ENCODE results near the gene ZCCHC17. TPM values are rescaled to one million over a fixed set of nuclear protein-coding genes. Genes with fewer than 3 reads are reported as not detected.
"Not testable (repeated sequence)": the region's sequence is repeated elsewhere in the genome, so short reads cannot be mapped to it uniquely, and the experiment has no call there.

Gene ZCCHC17, protein sequence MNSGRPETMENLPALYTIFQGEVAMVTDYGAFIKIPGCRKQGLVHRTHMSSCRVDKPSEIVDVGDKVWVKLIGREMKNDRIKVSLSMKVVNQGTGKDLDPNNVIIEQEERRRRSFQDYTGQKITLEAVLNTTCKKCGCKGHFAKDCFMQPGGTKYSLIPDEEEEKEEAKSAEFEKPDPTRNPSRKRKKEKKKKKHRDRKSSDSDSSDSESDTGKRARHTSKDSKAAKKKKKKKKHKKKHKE
- total RNA-seq = 10 to 100 TPM; 14.4 to 19.4 TPM
- long read RNA-seq, transcript ZCCHC17-201 (8 exons, 1,605 nt) = major isoform, 20 of 35 reads
- long read RNA-seq, partial matches to known transcripts = 8 of 35 reads
- long read RNA-seq, other reads (novel, unspliced or antisense) = 3 of 35 reads

DNA sequence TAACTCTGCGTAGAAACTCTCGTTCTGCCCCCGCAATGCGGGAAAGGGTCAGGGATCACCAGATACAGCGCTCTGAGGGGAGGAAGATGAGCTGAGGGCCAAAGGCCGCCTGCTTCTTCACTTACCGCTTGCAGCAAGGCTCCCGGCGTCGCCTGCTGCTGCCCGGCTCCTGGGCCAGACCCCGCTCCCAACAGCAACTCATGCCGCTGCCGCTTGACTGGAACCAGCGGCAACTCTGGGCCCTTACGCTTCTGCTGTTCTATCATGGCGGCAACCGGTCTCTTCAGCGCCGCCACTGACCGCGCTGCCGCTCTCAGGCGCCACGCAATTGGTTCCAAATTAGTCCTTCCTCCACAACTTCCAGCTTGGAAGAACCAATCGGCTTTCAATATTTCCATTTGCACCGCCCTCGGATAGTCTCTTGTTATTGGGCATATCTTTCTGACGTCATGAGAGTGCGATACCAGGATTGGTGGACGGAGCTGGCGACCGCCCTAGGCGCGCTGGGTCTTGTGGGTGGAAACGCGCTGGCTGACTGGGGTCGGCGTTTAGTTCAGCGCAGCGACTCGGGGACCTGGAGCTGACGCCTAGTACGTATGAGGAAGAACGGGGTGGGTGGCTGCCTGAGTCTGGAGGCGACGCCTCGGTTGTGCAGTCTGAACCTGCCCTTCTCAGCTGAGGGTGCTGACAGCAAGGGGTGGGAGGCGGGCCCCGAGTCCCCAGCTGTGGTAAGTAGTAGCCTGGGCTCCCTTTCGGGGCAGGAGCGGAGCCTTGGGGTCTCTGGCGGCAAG is at the start of gene ZCCHC17, which contains the start of gene SNRNP40:
Gene ZCCHC17, plus strand, starts transcription at position 547 of the 791 bp plus-strand sequence. CDS start 13,067 bp downstream, outside the sequence.
Gene SNRNP40, minus strand, starts transcription at position 303 of the 791 bp plus-strand sequence. Its CDS starts 37 bp downstream, at position 266.
- intact Hi-C loops (cut with DNase I, micrococcal nuclease) = no loop called here
- peak; percentile 97 for ATAC-seq
- peak; percentile 92 to 96 for DNase-seq

DNA sequence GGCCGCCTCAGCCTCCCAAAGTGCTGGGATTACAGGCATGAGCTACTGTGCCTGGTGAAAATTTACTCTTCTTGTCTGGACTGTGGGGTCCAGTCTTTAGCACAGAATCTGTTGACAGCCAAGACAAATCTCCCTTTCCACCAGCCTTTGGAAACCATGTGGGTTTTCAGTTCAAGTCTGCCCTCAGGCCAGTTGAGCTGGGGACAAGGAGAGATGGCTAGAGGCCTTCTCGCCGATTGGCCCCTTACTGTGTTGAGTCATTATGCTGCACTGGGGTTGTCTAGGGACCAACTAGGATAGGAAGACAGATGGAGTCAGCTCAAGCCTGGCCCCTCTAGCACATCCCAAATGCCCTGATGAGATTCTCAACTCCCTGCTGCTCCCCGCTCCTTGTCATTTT is 48.6 kb upstream of the ZCCHC17 start:
- ATAC-seq = no peak
- intact Hi-C loops (cut with DNase I, micrococcal nuclease) = no loop called here
- DNase-seq = no peak

DNA sequence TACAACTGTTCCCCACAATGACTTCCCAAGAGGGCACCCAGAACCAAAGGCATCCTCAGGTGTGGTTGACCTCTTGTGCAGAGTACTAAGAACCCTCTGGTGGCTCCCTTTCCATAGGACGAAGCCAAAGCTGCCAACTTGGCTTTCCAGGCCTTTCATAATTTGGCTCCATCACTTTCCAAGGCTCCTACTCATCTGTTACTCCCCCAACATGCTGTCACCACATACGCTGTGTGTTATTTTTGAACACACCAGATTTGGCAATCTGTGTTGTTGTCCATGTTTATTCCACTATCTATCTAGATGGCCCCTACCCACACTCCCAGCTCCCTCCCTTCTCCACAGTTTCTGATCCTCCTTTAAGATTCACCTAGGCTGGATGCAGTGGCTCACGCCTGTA is 47.0 kb upstream of the ZCCHC17 start:
- DNase-seq (no peak), ATAC-seq (no peak)
- intact Hi-C loops (cut with DNase I, micrococcal nuclease) = no loop called here

DNA sequence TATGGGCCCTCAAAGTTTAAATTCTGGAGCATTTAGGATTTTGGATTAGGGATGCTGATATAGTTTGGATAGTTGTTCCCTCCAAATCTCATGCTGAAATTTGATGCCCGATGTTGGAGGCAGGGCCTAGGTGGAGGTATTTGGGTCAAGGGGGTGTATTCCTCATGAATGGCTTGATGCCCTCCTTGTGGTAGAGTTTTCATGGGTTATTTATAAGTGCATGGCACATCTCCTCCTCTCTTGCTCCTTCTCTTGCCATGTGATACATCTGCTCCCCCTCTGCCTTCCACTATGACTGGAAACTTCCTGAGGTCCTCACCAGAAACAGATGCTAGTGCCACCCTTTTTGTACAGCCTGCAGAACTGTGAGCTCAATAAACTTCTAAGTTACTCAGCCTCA is 39.6 kb upstream of the ZCCHC17 start:
- ATAC-seq = no peak
- no peak for DNase-seq
- intact Hi-C loops (cut with DNase I, micrococcal nuclease) = no loop called here

DNA sequence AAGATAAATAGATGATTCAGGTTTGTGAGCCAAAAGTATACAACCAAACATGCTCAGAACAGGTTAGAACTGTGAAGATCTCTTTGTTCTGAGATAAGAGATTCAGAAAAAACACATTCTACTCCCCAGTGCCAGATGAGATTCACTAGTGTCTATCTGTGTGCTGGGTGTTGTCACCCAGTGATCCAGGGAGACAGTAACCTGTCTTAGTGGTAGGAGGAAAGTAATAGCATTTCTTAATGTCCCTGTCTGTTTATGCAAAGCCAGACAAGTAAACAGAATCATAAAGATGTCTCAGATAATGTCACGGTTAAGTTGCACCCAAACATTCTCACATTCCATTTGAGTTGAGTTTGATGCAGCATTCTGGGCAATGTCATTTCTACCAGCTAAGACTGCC is 38.3 kb upstream of the ZCCHC17 start:
- DNase-seq = no peak

DNA sequence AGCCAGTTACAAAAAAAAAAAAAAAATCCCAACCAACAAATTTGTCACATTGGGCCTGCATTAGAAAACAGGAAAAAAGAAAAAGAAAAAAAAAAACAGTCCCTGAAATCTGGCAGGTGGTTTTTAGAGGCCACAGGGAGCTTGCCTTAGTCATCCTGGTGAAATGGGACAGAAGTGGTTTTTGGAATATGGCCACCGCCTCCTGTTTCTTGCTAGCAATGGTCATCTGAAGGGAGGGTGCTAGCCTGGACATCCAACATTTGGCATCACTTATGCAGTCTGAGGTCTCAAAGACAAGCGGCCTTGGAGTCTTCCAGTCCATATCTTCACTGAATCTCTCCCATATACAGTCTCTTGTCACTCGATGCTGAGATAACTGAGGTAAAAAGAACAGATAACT is 37.1 kb upstream of the ZCCHC17 start:
- ATAC-seq (no peak), DNase-seq (no peak)
- intact Hi-C loops (cut with DNase I, micrococcal nuclease) = no loop called here

More for the DNA sequence above, 38.3 kb upstream of the ZCCHC17 start:
- intact Hi-C loops (cut with DNase I, micrococcal nuclease) = no loop called here
- no peak for ATAC-seq

DNA sequence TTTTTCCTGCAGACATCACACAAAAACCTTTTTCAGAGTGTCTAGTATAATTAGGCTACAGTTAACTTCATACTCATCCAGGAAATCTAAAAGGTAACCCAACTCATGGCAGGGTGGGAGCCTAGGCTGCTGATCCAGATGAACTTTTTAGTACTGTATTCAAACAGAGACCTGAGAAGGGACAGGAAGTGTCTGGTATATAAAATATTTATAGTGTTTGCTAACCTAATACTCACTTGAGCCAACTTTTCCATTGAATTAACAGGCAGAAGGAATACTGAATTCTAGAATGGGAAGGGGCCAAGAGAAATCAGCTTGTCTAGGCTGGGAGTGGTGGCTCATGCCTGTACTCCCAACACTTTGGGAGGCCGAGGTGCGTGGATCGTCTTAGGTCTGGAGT is 34.9 kb upstream of the ZCCHC17 start:
- intact Hi-C loops (cut with DNase I, micrococcal nuclease) = no loop called here
- DNase-seq (no peak), ATAC-seq (no peak)

DNA sequence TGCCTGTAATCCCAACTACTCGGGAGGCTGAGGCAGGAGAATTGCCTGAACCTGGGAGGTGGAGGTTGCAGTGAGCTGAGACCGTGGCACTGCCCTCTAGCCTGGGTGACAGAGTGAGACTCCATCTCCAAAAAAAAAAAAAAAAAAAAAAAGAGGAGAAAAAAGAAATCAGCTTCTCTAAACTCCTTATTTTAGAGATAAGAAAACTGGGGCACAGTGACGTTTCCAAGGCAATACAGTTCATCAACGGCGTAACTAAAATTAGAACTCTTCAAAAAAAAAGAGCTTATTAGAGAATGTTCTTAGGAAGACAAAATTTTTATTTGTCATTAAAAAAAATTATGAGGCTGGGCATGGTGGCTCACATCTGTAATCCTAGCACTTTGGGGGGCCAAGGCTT is 34.4 kb upstream of the ZCCHC17 start:
- DNase-seq; ATAC-seq; intact Hi-C loops (cut with DNase I, micrococcal nuclease): not testable (repeated sequence)

DNA sequence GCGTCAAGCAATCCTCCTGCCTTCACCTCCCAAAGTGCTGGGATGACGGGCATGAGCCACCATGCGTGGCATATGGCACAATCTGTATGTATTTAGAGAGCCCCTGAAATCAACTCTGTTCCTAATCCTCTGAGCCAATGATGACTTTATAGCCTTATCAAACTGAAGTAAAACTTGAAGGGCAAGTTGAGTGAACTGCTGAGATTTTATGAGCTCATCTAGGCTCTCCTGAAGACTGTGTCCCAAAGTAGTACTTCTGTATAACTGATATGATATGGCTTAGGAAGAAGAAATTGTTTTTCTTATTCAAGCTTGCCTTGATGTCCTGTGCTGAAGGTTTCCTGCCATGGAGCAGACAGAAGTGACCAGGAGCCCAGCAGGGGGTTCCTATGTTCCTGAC is 33.4 kb upstream of the ZCCHC17 start:
- intact Hi-C loops (cut with DNase I, micrococcal nuclease) = no loop called here
- ATAC-seq (peak; percentile 88), DNase-seq (no peak)

DNA sequence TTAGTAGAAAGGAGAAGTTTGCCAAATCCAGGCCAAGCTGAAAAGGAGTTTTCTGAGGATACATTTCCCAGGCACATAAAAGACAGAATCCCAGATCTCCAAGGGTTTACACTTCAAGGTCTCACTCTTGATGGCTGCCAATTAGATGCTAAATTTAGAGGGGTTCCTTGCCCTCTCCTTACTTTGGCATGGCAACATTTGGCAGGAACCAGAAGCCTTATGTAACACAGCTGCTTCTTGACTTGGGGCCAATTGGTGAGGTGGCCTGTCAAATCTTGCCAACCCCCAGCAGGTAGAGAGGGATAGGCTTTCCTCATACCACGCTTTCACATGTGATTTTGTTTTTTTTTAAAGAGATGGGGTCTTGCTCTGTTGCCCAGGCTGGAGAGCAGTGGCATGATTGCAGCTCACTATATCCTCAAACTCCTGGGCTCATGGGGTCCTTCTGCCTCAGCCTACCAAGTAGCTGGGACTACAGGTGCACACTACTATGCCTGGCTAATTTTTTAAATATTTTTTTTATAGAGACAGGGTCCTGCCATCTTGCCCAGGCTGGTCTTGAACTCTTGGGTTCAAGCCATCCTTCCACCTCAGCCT is 31.9 kb upstream of the ZCCHC17 start:
- ATAC-seq (no peak), DNase-seq (no peak)
- intact Hi-C loops (cut with DNase I, micrococcal nuclease) = no loop called here

DNA sequence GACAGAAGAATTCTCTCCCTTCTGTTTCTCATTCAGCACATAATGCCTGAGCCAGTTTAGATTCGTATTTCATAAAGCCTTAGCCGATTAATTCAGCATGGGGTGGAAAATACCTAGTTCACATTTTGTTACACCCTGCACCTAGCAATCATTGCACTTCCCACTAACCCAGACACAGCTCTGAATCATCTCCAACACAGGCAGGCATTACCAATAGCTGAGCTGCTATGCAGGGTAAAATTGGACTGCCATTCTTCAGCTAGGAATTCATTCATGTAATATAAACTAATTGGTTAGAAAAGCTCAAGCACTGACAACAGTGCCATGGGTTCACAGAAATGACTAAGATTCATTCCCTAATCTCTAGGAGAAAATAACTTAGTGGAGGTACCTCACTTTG is 30.3 kb upstream of the ZCCHC17 start:
- no peak for DNase-seq
- ATAC-seq = no peak
- intact Hi-C loops (cut with DNase I, micrococcal nuclease) = no loop called here

DNA sequence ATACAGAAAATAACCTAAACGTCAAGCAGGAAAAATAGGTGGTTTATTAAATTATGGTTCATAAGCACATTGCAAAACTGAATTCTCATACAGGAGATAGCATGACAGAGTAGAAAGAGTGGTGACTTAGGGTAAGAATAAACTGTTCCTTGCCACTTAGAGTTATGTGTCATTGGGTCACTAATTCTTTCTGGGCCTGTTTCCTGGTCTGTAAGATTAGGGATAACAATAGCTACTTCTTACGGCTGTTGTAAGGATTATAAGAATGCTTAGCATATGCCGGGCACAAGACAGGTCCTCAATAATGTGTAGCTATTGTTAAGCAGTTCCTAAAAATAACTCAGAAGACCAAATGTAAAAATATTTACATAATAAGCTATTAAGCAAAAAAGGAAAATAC is 24.5 kb upstream of the ZCCHC17 start:
- ATAC-seq (no peak), DNase-seq (no peak)
- intact Hi-C loops (cut with DNase I, micrococcal nuclease) = no loop called here

DNA sequence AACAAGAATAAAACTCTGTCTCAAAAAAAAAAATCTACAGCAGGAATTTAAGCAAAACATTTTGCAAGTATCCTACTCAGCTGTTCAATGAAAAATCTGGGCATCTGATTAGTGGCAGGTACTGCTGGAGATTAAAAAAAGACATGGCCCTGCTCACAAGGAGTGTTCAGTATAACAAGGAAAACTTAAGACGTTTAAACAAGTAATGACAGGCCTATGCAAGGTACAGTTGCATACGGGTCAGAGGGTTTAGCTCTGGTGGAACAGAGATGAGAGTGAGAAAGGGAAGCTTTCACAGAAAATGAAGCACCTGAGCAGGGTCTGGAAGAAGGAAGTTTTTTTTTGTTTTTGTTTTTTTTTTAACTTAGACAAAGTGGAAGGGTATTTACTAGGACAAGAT is 23.2 kb upstream of the ZCCHC17 start:
- intact Hi-C loops (cut with DNase I, micrococcal nuclease) = no loop called here
- DNase-seq = no peak
- ATAC-seq = no peak

DNA sequence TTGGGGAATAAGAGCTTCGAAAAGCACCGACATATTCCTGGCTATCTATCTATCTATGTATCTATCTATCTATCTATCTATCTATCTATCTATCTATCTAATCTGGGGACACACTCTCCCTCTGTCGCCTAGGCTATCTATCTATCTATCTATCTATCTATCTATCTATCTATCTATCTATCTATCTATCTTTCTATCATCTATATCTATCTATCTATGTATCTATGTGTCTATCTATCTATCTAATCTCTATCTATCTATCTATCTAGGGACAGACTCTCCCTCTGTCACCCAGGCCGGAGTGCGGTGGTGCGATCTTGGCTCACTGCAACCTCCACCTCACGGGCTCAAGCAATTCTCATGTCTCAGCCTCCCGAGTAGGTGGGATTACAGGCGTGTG is 14.4 kb upstream of the ZCCHC17 start:
- ATAC-seq; intact Hi-C loops (cut with DNase I, micrococcal nuclease); DNase-seq: not testable (repeated sequence)

DNA sequence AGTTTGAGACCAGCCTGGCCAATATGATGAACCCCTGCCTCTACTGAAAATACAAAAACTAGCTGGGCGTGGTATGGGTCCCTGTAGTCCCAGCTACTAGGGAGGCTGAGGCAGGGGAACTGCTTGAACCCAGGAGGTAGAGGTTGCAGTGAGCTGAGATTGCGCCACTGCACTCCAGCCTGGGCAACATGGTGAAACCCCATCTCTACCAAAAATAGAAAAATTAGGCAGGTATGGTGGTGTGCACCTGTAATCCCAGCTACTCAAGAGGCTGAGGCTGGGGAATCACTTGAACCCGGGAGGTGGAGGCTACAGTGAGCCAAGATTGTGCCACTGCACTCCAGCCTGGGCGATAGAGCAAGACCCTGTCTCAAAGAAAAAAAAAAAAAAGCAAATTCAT is 9.0 kb upstream of the ZCCHC17 start:
- intact Hi-C loops (cut with DNase I, micrococcal nuclease); ATAC-seq: not testable (repeated sequence)

DNA sequence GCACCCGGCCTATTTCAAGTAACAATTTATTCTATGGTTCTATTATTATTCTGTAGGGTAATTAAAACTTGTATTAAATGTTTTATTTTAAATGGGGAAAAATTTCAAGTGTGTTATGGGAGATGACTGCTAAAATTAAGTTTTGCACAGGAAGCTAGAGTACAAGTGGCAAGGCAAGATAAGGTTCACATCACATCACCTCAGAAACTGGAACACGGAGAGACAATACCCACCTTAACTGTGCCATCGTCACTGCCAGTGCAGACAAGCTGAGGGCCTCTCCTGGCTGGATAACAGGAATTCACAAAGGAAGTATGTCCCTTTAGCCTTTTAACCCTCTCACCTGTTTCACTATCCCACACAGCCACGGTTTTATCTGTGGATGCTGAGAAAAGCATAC is 7.8 kb upstream of the ZCCHC17 start:
- intact Hi-C loops (cut with DNase I, micrococcal nuclease) = no loop called here
- ATAC-seq = no peak

More for the DNA sequence above, 9.0 kb upstream of the ZCCHC17 start:
- DNase-seq = not testable (repeated sequence)

DNA sequence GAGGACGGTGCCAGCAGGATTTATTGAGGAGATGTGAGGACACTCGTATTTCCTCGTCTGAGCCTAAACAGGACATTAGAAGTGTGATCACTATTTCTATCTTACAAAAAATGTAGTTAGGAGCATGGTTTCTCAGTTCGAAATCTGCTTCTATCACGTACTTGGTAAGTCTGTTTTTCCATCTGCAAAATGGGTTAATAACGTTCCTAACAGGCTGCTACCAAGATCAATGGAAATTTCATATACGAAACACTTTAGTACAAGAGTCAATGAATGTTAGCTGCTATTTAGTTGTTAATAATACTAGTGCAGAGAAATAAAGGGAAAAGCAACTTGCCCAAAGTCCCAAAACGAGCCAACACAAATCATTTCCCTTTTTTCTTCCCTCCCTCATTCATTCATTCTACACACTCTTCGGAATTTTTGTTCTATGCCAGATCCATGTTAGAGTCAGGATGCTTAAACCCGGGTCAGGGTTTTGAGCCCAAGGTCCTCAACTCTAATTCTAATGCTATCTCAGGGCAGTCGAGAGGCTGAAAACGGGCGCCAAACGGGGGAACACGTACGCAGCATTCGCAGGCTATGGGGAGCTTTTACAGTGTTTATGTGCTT is 852 bp upstream of the ZCCHC17 start:
- DNase-seq = no peak
- intact Hi-C loops (cut with DNase I, micrococcal nuclease) = no loop called here
- no peak for ATAC-seq

More for the DNA sequence above, 7.8 kb upstream of the ZCCHC17 start:
- no peak for DNase-seq

DNA sequence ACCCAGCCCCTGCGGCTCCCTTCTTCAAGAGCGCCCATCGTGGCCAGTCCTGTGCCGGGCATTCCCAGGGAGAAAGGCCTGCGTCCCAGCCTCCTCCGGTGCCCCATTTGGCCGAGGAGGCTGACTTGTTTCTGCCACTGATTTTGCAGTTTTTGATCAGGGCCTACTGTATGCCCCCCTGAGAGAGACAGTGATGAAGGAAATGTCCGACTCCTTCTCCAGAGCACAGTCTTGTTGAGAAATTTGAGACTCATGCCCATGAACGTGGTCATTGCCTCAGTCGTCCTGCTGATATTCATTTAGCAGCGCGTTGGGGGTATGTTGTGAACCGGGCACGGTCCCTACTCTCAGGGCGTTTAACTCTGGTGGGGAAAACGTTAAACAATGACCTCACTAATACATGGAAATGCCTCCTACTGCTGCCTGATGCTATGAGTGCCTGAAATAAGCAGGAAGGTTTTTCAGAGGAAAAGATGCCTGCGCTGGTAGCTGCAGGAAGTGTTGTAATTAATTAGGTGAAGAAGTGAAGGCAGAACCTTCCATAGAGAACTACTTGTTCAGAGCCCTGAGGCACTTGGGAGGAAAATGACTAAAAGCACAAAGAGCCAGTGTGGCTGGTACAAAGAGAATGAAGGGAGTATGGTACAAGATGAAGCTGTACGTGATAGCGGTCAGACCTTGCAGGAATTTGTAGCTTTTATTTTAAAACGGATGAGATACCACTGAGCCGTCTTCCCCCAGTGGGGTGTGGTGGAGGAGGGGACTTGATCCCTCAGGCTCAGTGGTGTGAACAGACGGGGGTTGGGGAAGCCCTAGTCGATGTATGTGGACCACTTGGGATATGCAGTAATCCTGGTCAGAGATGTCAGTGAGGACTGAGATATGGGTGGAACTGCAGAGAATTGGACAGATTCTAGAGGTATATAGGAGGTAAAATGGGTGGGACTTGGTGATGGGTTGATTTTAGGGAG is 730 bp downstream of the ZCCHC17 start:
- intact Hi-C loops (cut with DNase I, micrococcal nuclease) = no loop called here
- ATAC-seq = peak; percentile 19
- DNase-seq = no peak

All from left colon (tissue), 2 donors.